ENCODE measurements around the gene EPHA10.

EPHA10 gene

GRCh38 chr1:37670133-37670532 is 94.8 kb downstream of the EPHA10 start:
- Histone ChIP-seq H3K27ac (ENCODE audit: low read depth, low read length) (no peak overlapping the region), H3K36me3 (ENCODE audit: low read length) (no peaks in the 10 kb centered on the region), H3K4me2 (ENCODE audit: low read depth, low read length, poor library complexity, severe bottlenecking) (no peak overlapping the region), H3K9ac (ENCODE audit: low read length) (no peak overlapping the region), H3K9me2 (replicated peaks; ENCODE audit: insufficient read depth, low read length) (no peaks in the 10 kb centered on the region), H4K20me1 (ENCODE audit: low read depth, low read length) (no peaks in the 10 kb centered on the region), H3K79me2 (ENCODE audit: insufficient read depth, low read length) (no peaks in the 10 kb centered on the region), H3K9me3 (ENCODE audit: insufficient read depth, low read length) (no peaks in the 10 kb centered on the region), H3F3A (ENCODE audit: insufficient read depth) (no peaks in the 10 kb centered on the region), H3K27me3 (ENCODE audit: low read length) (no peaks in the 10 kb centered on the region), H3K4me3 (ENCODE audit: insufficient read depth, low read length, poor library complexity, severe bottlenecking) (no peak overlapping the region), H2AFZ (ENCODE audit: low read depth, low read length, severe bottlenecking) (no peak overlapping the region)
- TF ChIP-seq CTCF (IDR thresholded peaks at IDR 0.05; ENCODE audit: insufficient read depth, low read length, poor library complexity, severe bottlenecking) = no peak
- no peak for TF ChIP-seq EZH2phosphoT487 (conservative IDR thresholded peaks at IDR 0.05; ENCODE audit: low read length)

- no peak overlapping the region for H3K4me3 ChIP-seq (ENCODE audit: insufficient read depth, low read length, poor library complexity, severe bottlenecking)
These were observed 97.8 kb downstream of the EPHA10 start for GRCh38 chr1:37667023-37667671.

GRCh38 chr1:37666241-37666867 is 98.6 kb downstream of the EPHA10 start:
- H3K27ac ChIP-seq (ENCODE audit: low read depth, low read length) = no peak overlapping the region
- no peaks in the 10 kb centered on the region for H3K9me2 ChIP-seq (replicated peaks; ENCODE audit: insufficient read depth, low read length)
- H3K27me3 ChIP-seq (ENCODE audit: low read length) = no peaks in the 10 kb centered on the region
- H3K4me3 ChIP-seq (ENCODE audit: insufficient read depth, low read length, poor library complexity, severe bottlenecking) = no peak overlapping the region
- H3K79me2 ChIP-seq (ENCODE audit: insufficient read depth, low read length) = no peaks in the 10 kb centered on the region
- H3K4me2 ChIP-seq (ENCODE audit: low read depth, low read length, poor library complexity, severe bottlenecking) = no peak overlapping the region
- no peaks in the 10 kb centered on the region for H4K20me1 ChIP-seq (ENCODE audit: low read depth, low read length)
- H2AFZ ChIP-seq (ENCODE audit: low read depth, low read length, severe bottlenecking) = no peak overlapping the region
- no peaks in the 10 kb centered on the region for H3K36me3 ChIP-seq (ENCODE audit: low read length)
- H3F3A ChIP-seq (ENCODE audit: insufficient read depth) = no peaks in the 10 kb centered on the region
- TF ChIP-seq CTCF (IDR thresholded peaks at IDR 0.05; ENCODE audit: insufficient read depth, low read length, poor library complexity, severe bottlenecking) = no peak
- no peak for TF ChIP-seq EZH2phosphoT487 (conservative IDR thresholded peaks at IDR 0.05; ENCODE audit: low read length)
- no peak overlapping the region for H3K9ac ChIP-seq (ENCODE audit: low read length)
- no peaks in the 10 kb centered on the region for H3K9me3 ChIP-seq (ENCODE audit: insufficient read depth, low read length)

More at GRCh38 chr1:37667023-37667671, 97.8 kb downstream of the EPHA10 start:
- no peaks in the 10 kb centered on the region for H3K9me3 ChIP-seq (ENCODE audit: insufficient read depth, low read length)
- no peaks in the 10 kb centered on the region for H3K36me3 ChIP-seq (ENCODE audit: low read length)
- no peaks in the 10 kb centered on the region for H4K20me1 ChIP-seq (ENCODE audit: low read depth, low read length)
- no peaks in the 10 kb centered on the region for H3K79me2 ChIP-seq (ENCODE audit: insufficient read depth, low read length)
- TF ChIP-seq CTCF (IDR thresholded peaks at IDR 0.05; ENCODE audit: insufficient read depth, low read length, poor library complexity, severe bottlenecking) = no peak
- TF ChIP-seq EZH2phosphoT487 (conservative IDR thresholded peaks at IDR 0.05; ENCODE audit: low read length) = no peak
- no peak overlapping the region for H2AFZ ChIP-seq (ENCODE audit: low read depth, low read length, severe bottlenecking)
- H3K27ac ChIP-seq (ENCODE audit: low read depth, low read length) = no peak overlapping the region
- H3K9me2 ChIP-seq (replicated peaks; ENCODE audit: insufficient read depth, low read length) = no peaks in the 10 kb centered on the region
- H3K9ac ChIP-seq (ENCODE audit: low read length) = no peak overlapping the region
- H3K4me2 ChIP-seq (ENCODE audit: low read depth, low read length, poor library complexity, severe bottlenecking) = no peak overlapping the region
- H3K27me3 ChIP-seq (ENCODE audit: low read length) = no peaks in the 10 kb centered on the region
- H3F3A ChIP-seq (ENCODE audit: insufficient read depth) = no peaks in the 10 kb centered on the region

All from SU-DHL-6 (cell line).